HUES48 (cell line): ENCODE data around the gene RBMXL2.

Source experiments
- H3K27ac ChIP-seq: one replicate; pipeline ENCODE4 v1.7.0; 2013; ENCODE audit warnings: low read depth, low read length, inconsistent platforms
- H3K27me3 ChIP-seq: 2 replicates; pipeline ENCODE4 v1.6.1; 2013; ENCODE audit warnings: mild to moderate bottlenecking, low read length; ENCODE audit not compliant: control insufficient read depth, insufficient read depth
- H3K36me3 ChIP-seq: 2 replicates; pipeline ENCODE4 v1.6.1; 2013; ENCODE audit warnings: low read length; ENCODE audit not compliant: control insufficient read depth, insufficient read depth
- H3K4me1 ChIP-seq: 2 replicates; pipeline ENCODE4 v1.6.1; 2013; ENCODE audit warnings: mild to moderate bottlenecking, low read length; ENCODE audit not compliant: control insufficient read depth, insufficient read depth
- H3K4me3 ChIP-seq: 2 replicates; pipeline ENCODE4 v1.5.1; 2013; ENCODE audit warnings: mild to moderate bottlenecking, low read depth, low read length
- H3K9ac ChIP-seq: 2 replicates; pipeline ENCODE4 v1.6.1; 2013; ENCODE audit warnings: mild to moderate bottlenecking, low read depth, low read length, moderate library complexity
- H3K9me3 ChIP-seq: 2 replicates; pipeline ENCODE4 v1.6.1; 2013; ENCODE audit warnings: low read length; ENCODE audit not compliant: control insufficient read depth, insufficient read depth

The RBMXL2 gene

DNA sequence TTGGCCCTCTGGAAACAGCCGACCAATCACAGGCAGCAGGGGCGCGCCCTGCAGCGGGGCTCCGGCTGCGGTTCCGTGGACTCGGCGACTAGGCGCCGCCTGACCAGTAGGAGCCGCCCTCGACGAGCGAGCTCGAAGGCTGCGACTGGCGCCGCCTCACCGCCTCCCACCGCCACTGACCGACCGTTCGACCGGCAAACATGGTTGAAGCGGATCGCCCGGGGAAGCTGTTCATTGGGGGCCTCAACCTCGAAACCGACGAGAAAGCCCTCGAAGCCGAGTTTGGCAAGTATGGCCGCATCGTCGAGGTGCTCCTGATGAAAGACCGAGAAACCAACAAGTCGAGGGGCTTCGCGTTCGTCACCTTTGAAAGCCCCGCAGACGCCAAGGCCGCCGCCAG, at the start of gene RBMXL2:
TSS of gene RBMXL2 (plus strand) at position 78 of the 400 bp plus-strand sequence. CDS start at position 201, 123 bp downstream.
- peaks cover 8% of the 10 kb centered on the region for H3K9me3 ChIP-seq
- no peaks in the 10 kb centered on the region for H3K27me3 ChIP-seq
- H3K4me1 ChIP-seq = no peaks in the 10 kb centered on the region
- H3K27ac ChIP-seq = no peak within 1 kb of the TSS
- no peak within 1 kb of the TSS for H3K4me3 ChIP-seq
- H3K36me3 ChIP-seq = no peaks in the 10 kb centered on the region
- no peak within 1 kb of the TSS for H3K9ac ChIP-seq

DNA sequence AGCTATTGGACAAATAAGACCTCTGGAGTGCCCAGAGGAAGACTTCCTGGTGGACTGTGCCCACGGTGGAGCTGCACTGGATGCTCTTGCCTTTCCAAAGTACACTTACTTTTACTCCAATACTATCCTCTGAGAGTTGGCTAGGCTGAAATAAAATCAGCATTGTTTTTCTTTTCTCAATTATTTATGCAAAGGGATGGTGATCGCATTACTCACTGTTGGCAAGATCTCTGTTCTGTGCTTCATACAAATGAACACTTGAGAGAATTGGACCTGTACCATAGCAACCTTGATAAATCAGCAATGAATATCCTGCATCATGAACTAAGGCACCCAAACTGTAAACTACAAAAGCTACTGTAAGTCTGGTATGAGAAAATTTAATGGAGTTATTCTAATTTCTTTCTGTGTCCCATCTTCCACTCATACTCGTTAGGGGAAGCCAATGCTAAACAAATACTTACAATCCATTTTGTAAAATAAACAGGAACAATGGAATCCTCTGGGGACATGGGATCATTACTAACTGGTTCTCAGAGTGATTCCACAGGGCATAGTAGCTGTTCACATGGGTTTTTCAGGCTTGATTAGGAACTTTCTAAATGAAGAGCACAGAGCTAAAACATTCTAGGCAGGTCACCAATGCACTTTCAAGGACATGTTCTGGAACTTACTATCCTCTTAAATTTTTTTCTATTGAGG, 42.2 kb upstream of the RBMXL2 start:
- H3K4me1 ChIP-seq = no peaks in the 10 kb centered on the region
- H3K4me3 ChIP-seq = no peak overlapping the region
- no peak overlapping the region for H3K9ac ChIP-seq
- H3K27ac ChIP-seq = no peak overlapping the region
- no peaks in the 10 kb centered on the region for H3K9me3 ChIP-seq
- H3K36me3 ChIP-seq = no peaks in the 10 kb centered on the region
- no peaks in the 10 kb centered on the region for H3K27me3 ChIP-seq

DNA sequence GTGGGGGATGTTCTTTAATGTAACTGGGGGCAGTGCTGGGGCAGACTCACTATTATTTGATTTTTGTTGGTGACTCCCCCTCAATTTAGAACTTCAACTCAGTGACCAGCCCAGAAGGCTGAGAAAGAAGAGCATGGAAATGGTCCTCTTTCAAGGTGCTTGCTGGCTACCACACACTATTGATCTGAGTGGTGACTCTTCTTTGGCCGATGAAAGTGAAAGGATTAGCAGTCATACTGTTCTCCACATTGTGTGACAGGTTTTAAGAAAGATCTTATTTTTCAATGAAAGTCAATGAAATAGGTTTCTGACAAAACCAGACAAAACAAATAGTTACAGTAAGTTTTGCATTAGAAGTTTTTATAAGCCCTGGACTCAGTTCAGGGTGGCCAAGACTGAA, 38.6 kb upstream of the RBMXL2 start:
- Histone ChIP-seq H3K4me3 (no peak overlapping the region), H3K9me3 (no peaks in the 10 kb centered on the region), H3K9ac (no peak overlapping the region), H3K27ac (no peak overlapping the region), H3K4me1 (no peaks in the 10 kb centered on the region), H3K27me3 (no peaks in the 10 kb centered on the region), H3K36me3 (no peaks in the 10 kb centered on the region)

DNA sequence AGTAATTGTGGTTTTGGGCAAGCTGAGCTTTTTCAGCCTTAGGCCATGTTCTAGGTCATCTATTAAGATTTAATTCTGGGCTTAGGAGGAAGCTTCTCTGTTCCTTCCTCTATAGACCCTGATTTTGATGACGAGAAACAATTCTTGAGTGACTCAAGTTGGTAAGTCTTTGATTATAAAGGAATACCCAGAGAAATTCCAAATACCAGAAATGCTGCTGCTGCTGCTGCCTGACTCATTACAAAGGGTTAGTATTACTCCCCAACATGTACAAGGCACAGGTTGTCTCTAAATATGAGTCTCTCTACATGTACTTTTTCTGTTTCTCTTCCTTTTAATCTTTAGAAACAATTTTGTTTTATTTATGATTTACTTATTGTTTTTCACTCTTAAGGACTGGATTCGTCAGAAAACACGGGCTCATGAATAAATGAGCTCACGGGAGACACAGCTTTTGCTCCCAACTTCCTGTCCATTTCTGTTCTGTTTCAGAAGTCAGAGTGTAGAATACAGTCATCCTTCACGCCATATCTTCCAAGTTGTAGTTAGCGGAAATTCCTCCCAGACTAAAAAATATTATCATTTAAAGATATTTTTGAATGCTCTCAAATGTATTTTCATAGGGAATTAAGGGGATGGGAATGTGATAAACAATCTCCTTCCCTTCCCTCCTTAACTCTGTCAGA, 31.8 kb upstream of the RBMXL2 start:
- no peaks in the 10 kb centered on the region for H3K36me3 ChIP-seq
- 0 out of 2 replicates have a peak, but pooled peaks cover under 1% of the 10 kb centered on the region for H3K4me1 ChIP-seq
- H3K9ac ChIP-seq = no peak overlapping the region
- no peaks in the 10 kb centered on the region for H3K9me3 ChIP-seq
- H3K27me3 ChIP-seq = no peaks in the 10 kb centered on the region
- H3K4me3 ChIP-seq = no peak overlapping the region
- H3K27ac ChIP-seq = no peak overlapping the region

DNA sequence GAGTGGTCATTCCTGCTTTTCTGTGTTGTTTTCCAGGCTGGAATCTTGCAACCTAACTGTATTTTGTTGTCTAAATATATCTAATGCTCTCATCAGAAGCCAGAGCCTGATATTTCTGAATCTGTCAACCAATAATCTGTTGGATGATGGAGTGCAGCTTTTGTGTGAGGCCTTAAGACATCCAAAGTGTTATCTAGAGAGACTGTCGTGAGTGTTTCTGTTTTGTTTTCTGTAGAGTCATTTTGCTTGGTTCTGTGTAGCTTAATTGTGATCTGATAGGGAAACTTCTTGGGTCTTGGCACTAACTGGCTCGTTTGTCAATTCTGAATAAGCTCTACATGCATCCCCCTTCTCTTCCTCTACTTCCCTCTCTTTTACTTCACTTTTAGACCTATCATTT, 31.2 kb upstream of the RBMXL2 start:
- no peak overlapping the region for H3K4me3 ChIP-seq
- H3K9ac ChIP-seq = no peak overlapping the region
- H3K27me3 ChIP-seq = no peaks in the 10 kb centered on the region
- no peaks in the 10 kb centered on the region for H3K9me3 ChIP-seq
- H3K4me1 ChIP-seq = peaks cover 5% of the 10 kb centered on the region; the same call in 1 of the 2 replicates
- H3K36me3 ChIP-seq = no peaks in the 10 kb centered on the region
- no peak overlapping the region for H3K27ac ChIP-seq

DNA sequence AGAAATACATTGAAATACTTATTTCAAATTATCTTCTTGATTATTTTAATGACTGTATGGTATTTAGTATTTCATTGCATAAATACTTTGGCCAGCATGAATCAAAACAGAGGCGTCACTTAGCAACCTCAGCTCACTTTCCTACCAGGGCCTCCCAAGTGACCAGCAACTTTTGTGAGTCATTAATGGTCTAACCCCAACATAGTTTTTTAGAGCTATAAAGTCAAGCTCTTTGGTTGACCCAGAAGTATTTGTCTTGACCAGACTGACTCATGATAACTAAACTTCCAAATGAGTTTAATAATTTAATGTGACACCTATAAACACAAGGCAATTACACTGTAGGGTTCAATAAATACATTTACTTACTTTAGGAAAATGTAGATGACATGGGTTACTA, 27.9 kb upstream of the RBMXL2 start:
- Histone ChIP-seq H3K9me3 (no peaks in the 10 kb centered on the region), H3K4me1 (peaks cover 5% of the 10 kb centered on the region; the same call in 1 of the 2 replicates), H3K36me3 (no peaks in the 10 kb centered on the region), H3K27me3 (no peaks in the 10 kb centered on the region), H3K4me3 (no peak overlapping the region), H3K9ac (no peak overlapping the region), H3K27ac (no peak overlapping the region)

DNA sequence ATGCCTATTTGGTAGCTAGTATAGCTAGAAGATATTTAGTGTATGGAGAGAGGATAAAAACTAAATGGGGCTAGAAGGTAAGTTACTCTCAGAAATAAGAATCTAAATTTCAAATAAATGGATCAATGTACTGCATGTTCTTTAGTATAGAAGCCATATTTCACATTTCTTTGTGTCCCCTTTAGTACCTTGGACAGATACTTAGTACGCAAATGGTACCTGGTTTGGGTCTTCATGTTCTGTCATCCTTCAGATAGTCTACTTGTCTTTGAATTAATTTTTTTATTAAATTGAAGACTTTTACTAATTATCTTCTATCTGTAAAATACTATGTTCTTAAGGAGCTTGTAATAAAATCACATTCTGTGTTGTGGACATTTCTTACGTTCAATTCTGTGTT, 26.3 kb upstream of the RBMXL2 start:
- no peak overlapping the region for H3K4me3 ChIP-seq
- H3K9ac ChIP-seq = no peak overlapping the region
- no peaks in the 10 kb centered on the region for H3K27me3 ChIP-seq
- no peaks in the 10 kb centered on the region for H3K9me3 ChIP-seq
- H3K4me1 ChIP-seq = peaks cover 5% of the 10 kb centered on the region; the same call in 1 of the 2 replicates
- H3K36me3 ChIP-seq = no peaks in the 10 kb centered on the region
- no peak overlapping the region for H3K27ac ChIP-seq

DNA sequence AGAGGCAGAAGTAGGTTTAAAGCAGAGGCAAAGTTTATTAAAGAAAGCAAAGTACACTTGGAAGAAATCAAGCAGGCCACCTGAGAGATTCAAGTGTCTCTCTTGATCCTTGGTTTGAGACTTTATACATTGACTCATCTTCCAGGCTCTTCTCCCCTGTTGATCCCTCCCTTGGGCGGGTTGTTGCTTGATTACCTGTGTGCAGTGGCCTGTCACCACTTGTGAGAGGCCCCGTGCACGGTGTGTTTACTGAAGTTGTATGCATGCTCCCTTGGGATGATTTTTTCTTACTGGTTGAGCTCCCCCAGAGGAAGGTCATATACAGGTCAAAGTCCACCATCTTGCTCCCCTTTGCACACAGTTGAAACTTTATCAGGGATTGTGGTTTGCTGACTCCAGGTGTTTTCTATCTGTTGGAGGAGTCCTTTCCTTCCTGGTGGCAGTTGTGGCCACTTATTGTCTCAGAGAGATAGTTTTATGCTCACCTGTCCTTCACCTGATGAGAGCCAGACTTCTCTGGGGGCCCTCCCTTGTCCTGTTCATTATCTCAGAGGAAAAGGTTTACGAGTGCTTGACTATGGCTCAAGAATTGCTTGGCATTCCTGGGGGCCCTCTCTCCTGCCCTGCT, 16.3 kb upstream of the RBMXL2 start:
- Histone ChIP-seq H3K36me3 (no peaks in the 10 kb centered on the region), H3K27me3 (no peaks in the 10 kb centered on the region), H3K27ac (no peak overlapping the region), H3K9ac (no peak overlapping the region), H3K9me3 (no peaks in the 10 kb centered on the region), H3K4me1 (no peaks in the 10 kb centered on the region), H3K4me3 (no peak overlapping the region)

DNA sequence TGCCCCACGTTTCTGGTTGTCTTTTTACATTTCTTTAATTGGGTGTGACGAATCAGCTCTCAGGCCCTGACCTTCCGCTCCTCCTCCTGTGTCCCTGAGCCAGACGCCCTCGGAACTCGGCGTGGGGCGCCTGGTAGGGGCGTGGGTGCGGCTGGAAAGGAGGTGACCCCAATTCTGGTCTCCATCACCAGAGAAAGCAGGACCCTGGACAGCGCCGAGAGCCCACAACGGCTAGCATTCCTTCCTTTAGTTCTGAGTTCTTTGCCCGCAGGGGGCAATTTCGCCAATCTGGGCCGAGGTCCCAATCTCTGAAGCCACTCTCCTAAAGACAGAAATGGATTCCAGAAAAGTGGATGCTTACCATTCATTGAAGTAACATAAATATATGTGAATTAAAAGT, 11.7 kb upstream of the RBMXL2 start:
- no peaks in the 10 kb centered on the region for H3K4me1 ChIP-seq
- no peak overlapping the region for H3K9ac ChIP-seq
- H3K36me3 ChIP-seq = no peaks in the 10 kb centered on the region
- H3K9me3 ChIP-seq = peaks cover 13% of the 10 kb centered on the region
- no peak overlapping the region for H3K4me3 ChIP-seq
- no peak overlapping the region for H3K27ac ChIP-seq
- no peaks in the 10 kb centered on the region for H3K27me3 ChIP-seq

DNA sequence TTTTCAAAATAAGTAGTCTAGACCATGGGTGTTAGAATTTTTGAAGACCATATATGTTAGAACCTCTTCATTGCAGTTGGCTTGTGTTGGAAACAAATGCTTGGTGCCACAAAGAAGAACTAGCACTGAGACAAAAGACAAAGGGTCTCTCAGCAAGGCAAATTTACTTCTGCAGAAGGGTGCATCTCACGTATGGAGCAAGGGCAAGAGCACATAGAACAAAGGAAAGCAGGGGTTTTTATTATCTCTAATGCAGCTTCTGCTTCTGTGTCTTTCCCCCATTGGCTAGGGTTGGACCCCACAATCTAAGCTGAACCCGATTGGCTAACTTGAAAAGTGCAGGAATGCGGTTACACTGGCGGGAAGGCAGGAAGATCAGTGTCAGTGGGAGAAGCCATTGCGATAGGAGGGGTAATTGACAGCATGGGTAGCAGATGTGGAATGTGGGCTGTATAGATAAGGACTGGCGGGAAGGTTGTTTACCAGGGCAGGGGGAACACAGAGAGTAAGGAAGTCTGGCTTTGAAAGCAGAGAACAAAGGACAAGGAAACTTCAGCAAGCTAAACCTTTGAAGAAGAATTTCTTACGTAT, 9.2 kb upstream of the RBMXL2 start:
- Histone ChIP-seq H3K9ac (no peak overlapping the region), H3K4me3 (no peak overlapping the region), H3K36me3 (no peaks in the 10 kb centered on the region), H3K27ac (no peak overlapping the region), H3K4me1 (no peaks in the 10 kb centered on the region), H3K27me3 (no peaks in the 10 kb centered on the region), H3K9me3 (peaks cover 13% of the 10 kb centered on the region)

DNA sequence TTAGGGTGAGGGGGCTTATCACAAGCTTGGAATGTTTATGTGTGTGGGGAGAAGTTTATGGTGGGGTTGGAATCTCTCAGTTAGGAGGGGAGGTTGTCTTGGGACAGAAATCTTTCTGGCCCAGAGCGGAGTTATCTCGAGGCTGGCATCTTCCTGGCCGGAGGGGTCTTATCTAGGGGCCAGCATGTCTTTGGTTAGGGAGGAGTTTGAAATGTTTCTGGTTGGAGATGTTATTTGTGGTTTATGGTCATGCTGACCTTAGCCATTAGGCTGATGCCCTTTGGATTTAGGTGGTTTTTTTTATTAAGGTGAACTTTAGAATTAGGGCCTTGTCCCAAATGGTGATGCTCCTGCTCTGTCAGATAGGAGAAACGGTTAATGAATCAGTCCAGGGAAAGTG, 7.9 kb upstream of the RBMXL2 start:
- H3K4me3 ChIP-seq = no peak overlapping the region
- no peaks in the 10 kb centered on the region for H3K4me1 ChIP-seq
- H3K36me3 ChIP-seq = no peaks in the 10 kb centered on the region

More for the DNA sequence above, 7.9 kb upstream of the RBMXL2 start:
- no peak overlapping the region for H3K27ac ChIP-seq
- H3K27me3 ChIP-seq = no peaks in the 10 kb centered on the region
- H3K9ac ChIP-seq = no peak overlapping the region
- H3K9me3 ChIP-seq = peaks cover 13% of the 10 kb centered on the region
